HG03196 (cell line): ENCODE results near the gene MARS1.

ENCODE experiments used
- ATAC-seq: cut with Tn5 transposase; IDR thresholded peaks from one replicate; pipeline ENCODE4 v1.9.1; 2021; ENCODE audit not compliant: unreplicated experiment

The MARS1 gene

DNA sequence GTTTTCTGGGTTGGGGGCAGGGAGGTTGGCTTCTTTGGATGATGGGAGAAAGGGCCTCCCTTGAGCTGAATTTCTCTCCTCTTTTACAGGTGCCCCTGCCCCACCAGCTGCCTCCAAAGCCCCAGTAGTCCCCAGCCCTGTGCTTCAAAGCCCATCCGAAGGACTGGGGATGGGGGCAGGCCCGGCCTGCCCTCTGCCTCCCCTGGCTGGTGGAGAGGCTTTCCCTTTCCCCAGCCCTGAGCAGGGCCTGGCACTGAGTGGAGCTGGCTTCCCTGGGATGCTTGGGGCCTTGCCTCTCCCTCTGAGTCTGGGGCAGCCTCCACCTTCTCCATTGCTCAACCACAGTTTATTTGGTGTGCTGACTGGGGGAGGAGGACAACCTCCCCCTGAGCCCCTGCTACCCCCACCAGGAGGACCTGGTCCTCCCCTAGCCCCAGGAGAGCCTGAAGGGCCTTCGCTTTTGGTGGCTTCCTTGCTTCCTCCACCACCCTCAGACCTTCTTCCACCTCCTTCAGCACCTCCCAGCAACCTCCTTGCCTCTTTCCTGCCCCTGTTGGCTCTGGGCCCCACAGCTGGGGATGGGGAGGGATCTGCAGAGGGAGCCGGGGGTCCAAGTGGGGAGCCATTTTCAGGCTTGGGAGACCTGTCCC lies 38.7 kb downstream of the MARS1 start:
- ATAC-seq, result no peak

- no peak for ATAC-seq
Measured at GRCh38 chr12:57527184-57527583, 39.3 kb downstream of the MARS1 start.

GRCh38 chr12:57528176-57528575 lies 40.3 kb downstream of the MARS1 start:
- ATAC-seq, result no peak

DNA sequence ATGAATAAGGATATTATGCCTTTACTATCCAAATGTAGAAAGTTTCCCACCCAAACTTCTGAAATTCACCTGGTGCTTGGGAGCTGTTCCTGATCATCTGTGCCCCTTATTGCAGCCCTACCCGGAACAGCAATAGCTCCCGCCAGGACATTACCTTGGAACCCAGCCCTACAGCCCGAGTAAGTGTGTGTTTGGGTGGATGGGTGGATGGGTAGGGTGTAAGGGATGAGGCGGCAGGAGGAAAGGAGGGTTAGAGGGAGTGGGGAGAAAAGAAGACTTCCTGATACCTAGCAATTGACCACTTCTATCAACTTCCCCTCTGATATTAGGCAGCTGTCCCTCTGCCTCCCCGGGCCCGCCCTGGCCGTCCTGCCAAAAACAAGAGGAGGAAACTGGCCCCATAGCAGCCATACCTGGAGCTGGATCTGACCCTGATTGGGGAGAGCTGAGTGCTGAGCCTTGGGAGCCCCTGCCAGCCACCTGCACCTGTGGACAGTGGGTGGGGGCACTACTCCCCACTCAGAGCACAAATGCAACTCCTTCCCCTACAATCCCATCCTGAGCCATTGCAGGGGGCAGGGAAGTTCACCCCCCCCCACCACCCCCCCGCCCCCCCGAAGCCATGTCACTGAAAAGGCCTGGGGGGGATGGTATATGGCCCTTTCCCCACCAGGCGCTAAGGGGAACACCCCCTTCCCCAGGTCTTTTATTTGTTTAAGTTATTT lies 41.1 kb downstream of the MARS1 start:
- no peak for ATAC-seq

GRCh38 chr12:57529831-57530230 lies 42.0 kb downstream of the MARS1 start:
- ATAC-seq, result no peak

GRCh38 chr12:57530396-57531142 lies 42.7 kb downstream of the MARS1 start:
- ATAC-seq, result no peak

GRCh38 chr12:57531836-57532235 lies 44.0 kb downstream of the MARS1 start:
- ATAC-seq, result no peak

DNA sequence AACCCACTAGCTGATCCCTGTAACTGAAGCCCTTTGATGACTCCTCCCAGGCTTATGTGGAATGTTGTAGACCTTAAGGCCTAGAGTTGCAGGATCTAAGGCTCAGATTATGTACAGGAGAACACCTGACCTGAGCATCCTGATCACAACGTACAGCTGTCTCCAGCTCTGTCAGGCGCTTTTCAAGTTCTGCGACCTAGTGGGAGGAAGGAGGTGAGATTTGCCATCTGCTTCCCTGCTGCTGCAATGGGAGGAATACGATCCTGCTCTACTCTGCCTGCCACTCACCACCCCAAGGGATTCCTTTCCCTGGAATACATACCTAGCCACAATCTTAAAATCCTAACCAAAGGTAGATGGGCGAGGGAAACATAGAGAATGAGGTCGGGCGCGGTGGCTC lies 45.2 kb downstream of the MARS1 start:
- no peak for ATAC-seq

DNA sequence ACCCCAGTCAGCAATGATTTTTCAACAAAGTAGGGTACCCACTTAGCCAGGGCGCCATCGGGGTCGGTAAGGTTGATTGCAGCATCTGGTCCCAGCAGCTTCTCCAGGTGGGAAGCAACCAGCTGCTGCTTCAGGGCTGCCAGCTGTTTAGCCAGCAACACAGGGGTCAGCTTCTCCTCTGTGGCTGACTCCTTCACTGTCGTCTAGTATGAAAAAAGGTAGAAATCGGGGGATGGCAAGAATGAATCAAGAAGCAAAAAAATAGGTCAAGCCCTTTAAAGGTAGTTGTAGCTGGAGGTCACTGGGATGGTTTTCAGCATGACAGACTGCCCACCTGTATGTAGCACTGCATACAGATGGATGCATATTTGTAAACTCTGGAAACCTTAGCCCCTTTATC lies 46.4 kb downstream of the MARS1 start:
- ATAC-seq, result no peak

DNA sequence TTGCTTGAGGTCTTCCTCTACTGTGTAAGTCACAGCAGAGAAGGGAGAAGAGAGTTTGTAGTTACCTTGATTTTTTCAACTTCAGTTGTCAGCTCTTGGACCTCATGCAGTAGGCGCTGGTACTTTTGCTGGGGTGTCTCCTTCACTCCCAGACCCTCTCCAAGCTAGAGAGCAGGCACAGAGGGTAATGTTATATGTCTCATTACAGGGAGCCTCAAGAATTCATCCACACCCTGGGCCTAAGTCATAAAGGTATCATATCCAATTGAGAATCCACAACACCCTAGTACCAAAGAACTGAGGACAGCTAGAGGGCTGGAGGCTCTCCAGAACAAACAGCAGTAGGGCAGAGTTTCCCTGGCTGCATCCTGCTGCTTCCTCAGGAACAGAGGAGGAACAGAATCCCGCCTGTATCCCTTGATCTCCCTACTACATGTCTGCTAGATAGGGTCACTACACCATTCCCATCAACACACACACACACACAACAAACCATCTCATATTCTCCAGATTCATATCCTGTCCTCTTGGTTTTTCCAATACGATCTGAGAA lies 47.2 kb downstream of the MARS1 start:
- ATAC-seq, result no peak

- no peak for ATAC-seq
Measured at GRCh38 chr12:57535764-57536596, 48.1 kb downstream of the MARS1 start.

DNA sequence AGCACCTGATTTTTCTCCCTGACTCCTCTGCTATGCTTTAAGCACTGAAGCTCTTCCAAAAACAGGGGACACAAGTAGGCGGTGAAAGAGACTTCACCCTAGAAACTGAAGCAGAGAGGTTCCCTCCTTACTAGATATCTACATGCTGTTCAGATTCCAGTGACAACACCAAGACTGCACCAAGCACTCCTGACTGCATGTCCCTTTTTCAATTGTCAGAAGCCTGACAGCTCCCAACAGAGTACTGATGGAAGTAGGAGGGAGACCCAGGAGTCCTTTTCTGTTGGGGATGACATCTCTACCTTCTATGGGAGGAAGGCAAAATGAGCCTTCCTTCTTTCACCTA lies 48.7 kb downstream of the MARS1 start:
- ATAC-seq, result no peak

- no peak for ATAC-seq
Measured at GRCh38 chr12:57539134-57539768, 51.4 kb downstream of the MARS1 start.

GRCh38 chr12:57541001-57541400 lies 53.1 kb downstream of the MARS1 start:
- ATAC-seq, result no peak

GRCh38 chr12:57541717-57542116 lies 53.8 kb downstream of the MARS1 start:
- no peak for ATAC-seq

GRCh38 chr12:57543581-57543980 lies 55.7 kb downstream of the MARS1 start:
- no peak for ATAC-seq

DNA sequence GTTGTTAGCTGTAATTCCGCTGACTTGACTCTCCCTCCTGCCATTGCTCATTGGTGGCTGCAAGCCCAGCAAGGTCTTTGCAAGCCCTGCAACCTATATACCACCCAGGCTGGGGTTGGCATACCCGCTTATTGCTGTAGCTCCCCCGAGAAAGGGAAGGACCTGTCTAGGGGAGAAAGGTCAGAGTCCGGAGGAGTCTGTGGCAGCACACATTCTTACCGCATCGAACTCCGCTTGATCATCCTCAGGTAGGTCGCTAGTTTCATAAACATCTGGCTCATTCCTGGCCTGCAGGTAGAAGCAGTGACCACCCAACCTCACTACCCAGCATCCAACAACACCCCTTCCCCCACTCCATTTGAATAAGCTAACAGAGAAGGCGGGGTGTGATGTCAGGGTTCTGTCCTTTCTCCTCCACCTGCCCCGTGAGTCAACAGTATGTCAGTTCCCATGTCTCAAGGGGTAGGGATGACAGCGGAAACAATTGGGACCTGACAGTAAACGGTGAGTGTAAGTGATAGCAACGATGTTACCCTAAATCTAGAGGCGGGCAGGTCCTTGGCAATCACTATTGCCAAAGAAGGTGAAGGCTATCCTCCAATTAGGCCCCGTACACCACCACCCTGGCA lies 58.1 kb downstream of the MARS1 start:
- no peak for ATAC-seq

DNA sequence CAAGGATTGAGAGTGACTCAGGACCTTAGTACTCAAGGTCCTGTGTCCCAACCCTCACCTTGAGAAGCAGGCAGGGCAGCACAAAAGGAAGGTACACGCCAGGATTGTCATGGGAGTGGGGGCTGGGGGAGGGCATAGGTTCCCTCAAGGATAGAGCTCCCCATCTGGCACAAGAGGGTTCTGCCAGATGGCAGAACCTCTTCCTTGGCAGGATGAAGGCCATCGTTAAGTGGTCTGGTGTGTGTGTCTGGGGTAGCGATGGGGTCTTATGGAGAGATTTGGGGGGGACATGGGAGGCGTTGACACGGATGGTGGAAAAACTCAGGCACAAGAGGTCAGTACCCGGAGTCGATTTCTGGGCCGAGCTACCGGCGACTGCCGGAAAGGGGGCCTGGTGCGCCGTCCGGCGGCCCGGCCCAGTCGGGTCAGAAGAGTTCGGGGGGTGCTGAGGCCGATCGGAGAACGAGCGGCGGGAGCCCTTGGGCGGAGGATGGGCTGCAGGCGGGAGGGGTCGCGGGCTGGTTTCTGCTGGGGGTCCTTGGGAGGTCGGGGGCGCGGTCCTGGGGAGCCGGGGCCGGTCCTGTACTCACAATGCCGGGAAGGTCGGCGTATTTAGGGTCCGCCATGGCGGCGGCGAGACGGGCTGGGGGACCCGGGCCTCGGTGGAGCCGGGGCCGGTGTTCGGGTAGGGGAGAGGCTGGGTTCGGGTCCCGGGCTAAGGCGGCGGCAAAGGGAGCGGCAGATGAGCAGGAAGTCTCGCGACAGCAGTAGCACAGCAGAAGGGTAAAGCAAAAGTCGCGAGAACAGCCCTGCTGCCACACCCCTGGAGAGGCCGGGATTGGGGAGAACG lies 58.8 kb downstream of the MARS1 start, which contains the start of gene DCTN2:
Gene DCTN2, minus strand, starts transcription at position 755 of the 850 bp plus-strand sequence. Its CDS starts 129 bp downstream, at position 626.
- ATAC-seq, result peak; percentile 98
